Neuron (in vitro differentiated cells): ENCODE data around the gene KIF26B.

Experiments
- H2AFZ ChIP-seq: one replicate; pipeline ENCODE4 v1.6.1; 2013; ENCODE audit warnings: low read depth, mild to moderate bottlenecking, inconsistent platforms, low read length, moderate library complexity
- H3K27me3 ChIP-seq: one replicate; pipeline ENCODE4 v1.6.1; 2013; ENCODE audit warnings: low read length; ENCODE audit not compliant: insufficient read depth
- H3K36me3 ChIP-seq: one replicate; pipeline ENCODE4 v1.6.1; 2013; ENCODE audit warnings: low read length; ENCODE audit not compliant: insufficient read depth
- H3K4me1 ChIP-seq: one replicate; pipeline ENCODE4 v1.6.1; 2013; ENCODE audit warnings: low read length; ENCODE audit not compliant: insufficient read depth
- H3K4me3 ChIP-seq: 2 replicates; pipeline ENCODE4 v1.5.1; 2013; ENCODE audit warnings: mild to moderate bottlenecking, low read length, moderate library complexity
- H3K9me3 ChIP-seq: one replicate; pipeline ENCODE4 v1.6.1; 2013; ENCODE audit warnings: low read length

KIF26B gene

DNA sequence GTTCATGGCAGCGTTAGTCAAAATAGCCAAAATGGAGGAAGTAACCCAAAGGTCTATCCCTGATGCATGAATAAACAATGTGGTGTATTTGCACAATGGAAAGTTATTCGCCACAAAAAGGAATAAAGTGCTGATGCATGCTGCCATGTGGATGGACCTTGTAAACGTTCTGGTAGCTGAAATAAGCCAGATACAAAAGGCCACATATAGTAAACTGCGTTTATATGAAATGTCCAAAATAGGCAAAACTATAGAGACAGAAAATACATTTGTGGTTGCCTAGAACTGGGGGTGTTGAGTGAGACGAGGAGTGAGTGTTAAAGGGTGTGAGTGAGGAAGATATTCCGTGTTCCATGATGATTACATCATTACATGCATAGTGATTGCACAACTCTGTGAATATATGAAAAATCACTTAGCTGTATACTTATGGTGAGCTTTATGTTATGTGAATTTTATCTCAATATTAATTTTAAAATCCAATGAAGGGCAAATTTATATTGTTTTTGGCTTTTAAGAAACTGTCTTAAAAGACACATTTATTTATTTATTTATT, 321.3 kb downstream of the KIF26B start:
- Histone ChIP-seq H3K36me3 (no peaks in the 10 kb centered on the region), H3K4me3 (no peak overlapping the region), H3K9me3 (no peaks in the 10 kb centered on the region), H3K27me3 (no peaks in the 10 kb centered on the region), H3K4me1 (no peaks in the 10 kb centered on the region), H2AFZ (no peak overlapping the region)

DNA sequence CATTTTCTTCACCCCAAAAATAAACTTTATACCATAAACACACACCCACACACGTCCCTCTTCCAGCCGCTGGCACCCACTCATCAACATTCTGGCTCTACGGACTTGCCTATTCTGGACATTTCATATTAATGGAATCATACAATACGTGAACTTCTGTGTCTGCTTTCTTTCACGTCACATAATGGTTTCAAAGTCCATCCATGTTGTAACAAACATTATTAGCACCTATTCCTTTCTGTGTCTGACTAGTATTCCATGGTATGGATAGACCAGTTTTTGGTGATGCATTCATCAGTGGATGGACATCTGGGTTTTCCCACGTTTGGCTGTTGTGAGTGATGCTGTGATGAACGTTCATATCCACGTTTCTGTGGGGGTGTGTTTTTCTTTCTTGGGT, 323.2 kb downstream of the KIF26B start:
- Histone ChIP-seq H3K4me1 (peaks cover 1% of the 10 kb centered on the region), H3K36me3 (no peaks in the 10 kb centered on the region), H3K4me3 (no peak overlapping the region), H2AFZ (no peak overlapping the region), H3K27me3 (no peaks in the 10 kb centered on the region), H3K9me3 (no peaks in the 10 kb centered on the region)

DNA sequence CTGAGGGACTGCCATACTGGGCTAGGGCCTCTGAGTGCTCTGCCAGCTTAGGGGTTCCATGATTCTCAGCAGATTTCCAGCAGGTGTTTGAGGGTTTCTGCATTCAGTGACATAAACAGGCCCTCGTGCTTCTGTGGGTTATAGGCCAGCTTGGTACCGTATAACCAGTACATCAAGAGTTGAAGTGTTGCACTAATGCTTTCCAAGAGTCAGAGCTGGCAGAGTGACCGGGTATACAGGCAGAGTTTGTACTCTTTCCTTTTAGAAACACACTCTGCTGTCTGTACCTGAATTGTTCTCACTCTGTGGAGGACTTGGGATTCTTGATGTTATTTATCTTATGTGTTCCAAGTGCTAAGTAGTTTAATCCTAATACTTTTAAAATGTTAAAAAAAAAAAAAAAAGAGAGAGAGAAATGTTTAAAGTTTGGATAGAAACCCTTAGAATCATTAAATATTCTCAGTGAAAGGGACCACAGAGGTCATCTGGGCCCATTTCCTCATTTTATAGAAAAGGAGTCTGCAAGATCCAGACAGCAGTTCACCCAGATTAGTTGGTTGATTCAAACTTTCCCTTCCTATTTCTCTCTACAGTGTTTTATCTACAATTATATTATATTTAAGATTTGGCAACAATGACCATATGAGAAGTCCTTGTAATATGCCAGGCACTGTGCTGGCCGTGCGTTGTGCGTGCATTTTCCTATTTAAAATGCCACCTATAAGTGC, 325.8 kb downstream of the KIF26B start:
- Histone ChIP-seq H2AFZ (no peak overlapping the region), H3K9me3 (no peaks in the 10 kb centered on the region), H3K4me3 (no peak overlapping the region), H3K4me1 (peaks cover 17% of the 10 kb centered on the region), H3K36me3 (no peaks in the 10 kb centered on the region), H3K27me3 (no peaks in the 10 kb centered on the region)

DNA sequence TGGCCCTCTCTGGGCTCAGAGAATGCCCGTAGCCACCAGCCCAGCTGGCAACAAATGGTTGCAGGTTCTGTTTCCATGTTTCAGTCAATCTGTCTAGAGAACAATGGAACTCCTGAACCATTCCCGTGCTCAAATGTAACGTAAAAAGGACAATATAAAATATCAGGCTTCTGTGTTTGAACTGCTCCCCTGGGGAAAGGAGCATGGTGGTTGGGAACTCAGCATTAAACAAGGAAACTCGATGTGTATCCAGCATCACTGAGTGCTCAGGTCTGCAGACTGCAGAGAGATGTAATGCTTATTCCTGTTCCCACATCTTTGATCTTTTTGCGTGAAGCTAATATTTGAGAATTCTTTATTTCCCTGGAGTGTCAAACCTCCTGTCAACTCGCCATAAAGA, 326.5 kb downstream of the KIF26B start:
- Histone ChIP-seq H3K9me3 (no peaks in the 10 kb centered on the region), H3K27me3 (no peaks in the 10 kb centered on the region), H3K4me3 (no peak overlapping the region), H2AFZ (no peak overlapping the region), H3K4me1 (peaks cover 17% of the 10 kb centered on the region), H3K36me3 (no peaks in the 10 kb centered on the region)

- no peak overlapping the region for H2AFZ ChIP-seq
- no peak overlapping the region for H3K4me3 ChIP-seq
- H3K36me3 ChIP-seq, result no peaks in the 10 kb centered on the region
- no peaks in the 10 kb centered on the region for H3K27me3 ChIP-seq
- H3K4me1 ChIP-seq, result peaks cover 17% of the 10 kb centered on the region
- no peaks in the 10 kb centered on the region for H3K9me3 ChIP-seq
These were observed 328.5 kb downstream of the KIF26B start for GRCh38 chr1:245483247-245483646.

- Histone ChIP-seq H3K4me1 (peaks cover 18% of the 10 kb centered on the region), H3K4me3 (no peak overlapping the region), H2AFZ (no peak overlapping the region), H3K9me3 (no peaks in the 10 kb centered on the region), H3K36me3 (no peaks in the 10 kb centered on the region), H3K27me3 (no peaks in the 10 kb centered on the region)
These were observed 329.4 kb downstream of the KIF26B start for GRCh38 chr1:245484176-245484575.

DNA sequence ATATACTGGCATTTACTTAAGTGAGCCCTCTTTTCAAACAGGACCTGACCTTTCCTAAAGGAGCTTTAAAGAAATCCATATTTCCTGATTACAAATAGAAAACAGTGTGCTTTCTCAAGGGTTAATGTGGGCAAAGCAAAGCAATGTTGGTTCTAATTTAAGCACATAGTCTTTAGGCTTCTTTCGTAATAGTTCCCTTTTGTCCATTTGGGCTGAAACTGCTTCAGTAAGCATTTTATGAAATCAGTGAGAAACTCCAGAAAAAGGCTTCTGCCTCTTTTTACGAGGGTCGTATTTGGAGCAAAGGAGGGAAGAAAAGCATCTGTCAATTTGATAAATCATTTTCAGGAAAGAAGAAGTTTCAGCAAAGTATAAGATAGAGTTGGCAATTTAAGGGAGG, 331.2 kb downstream of the KIF26B start:
- Histone ChIP-seq H3K4me3 (no peak overlapping the region), H2AFZ (no peak overlapping the region), H3K9me3 (peaks cover 3% of the 10 kb centered on the region), H3K4me1 (peaks cover 18% of the 10 kb centered on the region), H3K27me3 (no peaks in the 10 kb centered on the region), H3K36me3 (no peaks in the 10 kb centered on the region)

GRCh38 chr1:245486775-245487470, 332.1 kb downstream of the KIF26B start:
- Histone ChIP-seq H3K9me3 (peaks cover 5% of the 10 kb centered on the region), H3K27me3 (no peaks in the 10 kb centered on the region), H3K36me3 (no peaks in the 10 kb centered on the region), H3K4me3 (no peak overlapping the region), H3K4me1 (peaks cover 18% of the 10 kb centered on the region), H2AFZ (no peak overlapping the region)

DNA sequence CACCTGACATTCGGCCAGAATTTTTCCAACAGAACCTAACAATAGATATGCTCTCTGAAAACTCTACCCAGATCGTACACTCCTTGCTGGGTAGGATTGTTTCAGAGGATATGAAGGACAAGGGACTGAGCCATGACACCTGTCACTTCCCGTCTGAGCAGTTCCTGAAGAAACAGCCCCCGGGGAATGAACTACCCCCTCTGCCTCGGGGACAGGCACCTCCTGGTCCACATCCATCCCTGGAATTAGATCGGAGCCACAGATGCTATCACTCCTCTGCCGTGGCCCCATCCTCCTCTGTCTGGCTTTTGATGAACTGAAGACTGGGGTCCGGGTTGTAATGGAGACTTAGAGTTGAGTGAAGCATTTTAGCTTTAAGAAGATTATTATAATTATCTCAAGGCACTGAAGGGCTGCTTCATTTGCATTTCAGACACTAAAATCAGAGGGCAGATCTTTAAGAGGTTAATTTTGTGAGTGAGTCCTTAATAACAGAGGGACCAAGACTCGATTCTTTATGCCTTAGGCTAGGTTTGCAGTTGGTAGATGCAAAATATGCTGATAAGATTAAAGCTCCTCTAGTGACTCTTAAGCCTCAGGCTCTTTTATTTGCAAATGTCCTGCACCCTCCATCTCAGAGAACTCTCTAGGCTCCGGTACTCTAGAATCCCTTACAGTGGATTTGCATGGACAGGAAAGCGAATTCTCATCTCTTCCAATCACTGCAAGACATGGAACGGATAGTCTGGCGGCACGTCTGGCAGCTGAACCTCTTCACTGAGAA, 333.8 kb downstream of the KIF26B start:
- no peaks in the 10 kb centered on the region for H3K27me3 ChIP-seq
- no peak overlapping the region for H2AFZ ChIP-seq
- H3K4me3 ChIP-seq, result no peak overlapping the region
- H3K4me1 ChIP-seq, result peaks cover 11% of the 10 kb centered on the region
- H3K36me3 ChIP-seq, result no peaks in the 10 kb centered on the region
- peaks cover 5% of the 10 kb centered on the region for H3K9me3 ChIP-seq

DNA sequence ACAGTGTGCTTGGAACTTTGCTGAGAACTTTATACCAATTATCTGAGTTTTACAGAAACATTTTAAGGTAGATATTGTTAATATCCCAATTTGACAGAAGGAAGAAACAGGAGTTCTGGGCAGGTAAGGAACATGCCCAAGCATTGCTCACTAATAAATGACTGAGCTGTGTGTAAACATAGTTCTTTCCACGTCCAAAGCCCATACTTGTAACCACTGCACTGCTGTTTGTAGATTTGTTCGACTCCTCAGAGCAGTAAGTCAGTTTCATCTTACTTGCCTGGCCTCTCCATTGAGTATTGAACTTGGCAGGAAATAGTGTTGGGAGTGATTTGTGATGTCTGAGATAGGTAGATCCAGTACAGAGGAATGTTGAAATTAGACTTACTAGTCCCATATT, 335.1 kb downstream of the KIF26B start:
- Histone ChIP-seq H3K27me3 (no peaks in the 10 kb centered on the region), H3K4me1 (peaks cover 1% of the 10 kb centered on the region), H3K36me3 (no peaks in the 10 kb centered on the region), H2AFZ (no peak overlapping the region), H3K9me3 (peaks cover 5% of the 10 kb centered on the region), H3K4me3 (no peak overlapping the region)

GRCh38 chr1:245493029-245493428, 338.2 kb downstream of the KIF26B start:
- no peak overlapping the region for H3K4me3 ChIP-seq
- H3K36me3 ChIP-seq, result no peaks in the 10 kb centered on the region
- H2AFZ ChIP-seq, result no peak overlapping the region
- H3K27me3 ChIP-seq, result no peaks in the 10 kb centered on the region
- peaks cover 1% of the 10 kb centered on the region for H3K4me1 ChIP-seq
- H3K9me3 ChIP-seq, result peaks cover 5% of the 10 kb centered on the region

DNA sequence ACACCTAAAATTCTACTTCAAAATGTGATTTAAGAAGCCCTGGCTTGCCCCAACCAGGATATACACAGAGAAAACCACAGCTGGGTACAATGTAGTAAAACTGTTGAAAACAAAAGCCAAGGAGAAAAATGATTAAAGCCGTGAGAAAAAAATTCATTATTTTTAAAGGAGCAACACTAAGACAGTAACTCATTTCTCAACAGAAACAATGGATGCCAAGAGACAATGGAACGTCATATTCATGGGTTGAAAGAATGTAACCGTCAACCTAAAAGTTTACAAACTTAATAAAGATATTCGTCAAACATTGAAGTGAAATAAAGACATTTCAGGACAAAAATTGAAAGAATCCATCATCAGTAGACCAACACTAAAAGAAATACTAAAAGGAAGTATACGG, 340.9 kb downstream of the KIF26B start:
- H3K4me1 ChIP-seq, result peaks cover 12% of the 10 kb centered on the region
- no peaks in the 10 kb centered on the region for H3K36me3 ChIP-seq
- H3K9me3 ChIP-seq, result peaks cover 4% of the 10 kb centered on the region
- H2AFZ ChIP-seq, result no peak overlapping the region
- H3K27me3 ChIP-seq, result no peaks in the 10 kb centered on the region
- H3K4me3 ChIP-seq, result no peak overlapping the region

GRCh38 chr1:245500546-245500945, 345.8 kb downstream of the KIF26B start:
- Histone ChIP-seq H3K4me1 (peaks cover 13% of the 10 kb centered on the region), H3K36me3 (no peaks in the 10 kb centered on the region), H3K4me3 (no peak overlapping the region), H3K27me3 (no peaks in the 10 kb centered on the region), H3K9me3 (peaks cover 2% of the 10 kb centered on the region), H2AFZ (no peak overlapping the region)
